GM23338 (cell line): ENCODE data around the gene DDX59. TPM values are rescaled to one million over a fixed set of nuclear protein-coding genes. Genes with fewer than 3 reads are reported as not detected.

Experiments
- ATAC-seq: fragments of 200-7000 bp; cut with Tn5 transposase; 3 replicates; pipeline ENCODE4 v1.9.1; 2020
- DNase-seq: peaks from one replicate; pipeline ENCODE4 v3.0.0-alpha.2; 2015; ENCODE audit warnings: low spot score
- H2AFZ ChIP-seq: fragments of 200-600 bp; sonication (generic); 2 replicates; pipeline ENCODE4 v1.8.0; 2016; ENCODE audit warnings: antibody characterized with exemption, mild to moderate bottlenecking, moderate library complexity
- H3F3A ChIP-seq: fragments of 200-600 bp; sonication (generic); replicated peaks from 2 replicates; pipeline ENCODE4 v1.8.0; 2017; ENCODE audit warnings: antibody characterized with exemption, mixed run types, low read depth
- H3K27ac ChIP-seq: fragments of 200-600 bp; sonication (generic); 2 replicates; pipeline ENCODE4 v1.6.1; 2016; ENCODE audit warnings: low read depth
- H3K27me3 ChIP-seq: fragments of 200-600 bp; sonication (generic); 2 replicates; pipeline ENCODE4 v1.8.0; 2016; ENCODE audit warnings: mild to moderate bottlenecking, mixed run types, moderate library complexity; ENCODE audit not compliant: insufficient read depth
- H3K36me3 ChIP-seq: fragments of 200-600 bp; sonication (generic); 2 replicates; pipeline ENCODE4 v1.8.0; 2016; ENCODE audit warnings: mild to moderate bottlenecking; ENCODE audit not compliant: insufficient read depth
- H3K4me1 ChIP-seq: fragments of 200-600 bp; sonication (generic); 2 replicates; pipeline ENCODE4 v1.8.0; 2016; ENCODE audit warnings: mild to moderate bottlenecking, moderate library complexity; ENCODE audit not compliant: insufficient read depth
- H3K4me2 ChIP-seq: fragments of 200-600 bp; sonication (generic); 2 replicates; pipeline ENCODE4 v1.7.1; 2017; ENCODE audit warnings: mixed run types
- H3K4me3 ChIP-seq: fragments of 200-600 bp; sonication (generic); 2 replicates; pipeline ENCODE4 v1.6.1; 2016; ENCODE audit warnings: mixed run types
- H3K79me2 ChIP-seq: fragments of 200-600 bp; sonication (generic); replicated peaks from 2 replicates; pipeline ENCODE4 v1.8.0; 2017; ENCODE audit warnings: mild to moderate bottlenecking; ENCODE audit not compliant: insufficient read depth
- H3K9me2 ChIP-seq: fragments of 200-600 bp; sonication (generic); 2 replicates; pipeline ENCODE4 v1.8.0; 2017; ENCODE audit not compliant: insufficient read depth
- H4K20me1 ChIP-seq: fragments of 200-600 bp; sonication (generic); replicated peaks from 2 replicates; pipeline ENCODE4 v1.8.0; 2017; ENCODE audit warnings: mild to moderate bottlenecking; ENCODE audit not compliant: insufficient read depth
- H3K27ac Mint-ChIP-seq: 2 replicates; pipeline ENCODE4 v1.8.0; 2020; ENCODE audit warnings: inconsistent platforms, mild to moderate bottlenecking, moderate library complexity, mixed read lengths
- H3K27me3 Mint-ChIP-seq: 3 replicates; pipeline ENCODE4 v1.8.0; 2022; ENCODE audit warnings: low read depth, mild to moderate bottlenecking, moderate library complexity, mixed read lengths, inconsistent platforms; ENCODE audit not compliant: insufficient read depth, poor library complexity
- H3K36me3 Mint-ChIP-seq: 3 replicates; pipeline ENCODE4 v1.8.0; 2021; ENCODE audit warnings: low read depth, mild to moderate bottlenecking, inconsistent platforms, moderate library complexity, mixed read lengths
- H3K4me1 Mint-ChIP-seq: 3 replicates; pipeline ENCODE4 v1.8.0; 2020; ENCODE audit warnings: mild to moderate bottlenecking, inconsistent platforms, mixed read lengths
- H3K4me3 Mint-ChIP-seq: 3 replicates; pipeline ENCODE4 v1.8.0; 2021; ENCODE audit warnings: moderate library complexity, mild to moderate bottlenecking, inconsistent platforms, mixed read lengths
- H3K9me3 Mint-ChIP-seq: 3 replicates; pipeline ENCODE4 v1.8.0; 2020; ENCODE audit warnings: moderate library complexity, mild to moderate bottlenecking, inconsistent platforms, mixed read lengths
- CTCF ChIP-seq, 2 experiments: fragments of 200-600 bp in 1 of 2; sonication (generic) in 1 of 2; conservative IDR thresholded peaks; 2 replicates each; pipeline versions ENCODE4 v1.5.1 to v1.6.1; 2016 to 2017; ENCODE audit warnings: antibody characterized with exemption in 2 of 2, low read depth in 2 of 2, mild to moderate bottlenecking in 2 of 2, moderate library complexity in 1 of 2
- EZH2 ChIP-seq: fragments of 200-600 bp; sonication (generic); IDR thresholded peaks from one replicate; pipeline ENCODE4 v1.8.0; 2017; ENCODE audit warnings: antibody characterized with exemption, mild to moderate bottlenecking, low read depth; ENCODE audit not compliant: unreplicated experiment
- EZH2phosphoT487 ChIP-seq: fragments of 200-600 bp; sonication (generic); IDR thresholded peaks from one replicate; pipeline ENCODE4 v1.8.1; 2018; ENCODE audit warnings: antibody characterized with exemption; ENCODE audit not compliant: unreplicated experiment
- NANOG ChIP-seq: IDR thresholded peaks from 2 replicates; pipeline ENCODE4 v1.6.1; 2016; ENCODE audit warnings: antibody characterized with exemption, borderline replicate concordance
- POLR2AphosphoS5 ChIP-seq: IDR thresholded peaks from 2 replicates; pipeline ENCODE4 v1.6.1; 2016; ENCODE audit warnings: antibody characterized with exemption, low read depth
- REST ChIP-seq: IDR thresholded peaks from one replicate; pipeline ENCODE4 v1.6.1; 2018; ENCODE audit warnings: antibody characterized with exemption; ENCODE audit not compliant: unreplicated experiment
- STAT1 ChIP-seq: IDR thresholded peaks from one replicate; pipeline ENCODE4 v1.6.1; 2016; ENCODE audit warnings: antibody characterized with exemption; ENCODE audit not compliant: unreplicated experiment
- ZNF114 ChIP-seq: fragments of 250-450 bp; sonication (Bioruptor Pico); IDR thresholded peaks from 2 replicates; pipeline ENCODE4 v1.5.0; 2020; ENCODE audit warnings: mild to moderate bottlenecking, moderate library complexity
- ZNF462 ChIP-seq: fragments of 250-450 bp; sonication (Bioruptor Pico); IDR thresholded peaks from 2 replicates; pipeline ENCODE4 v1.5.0; 2020; ENCODE audit warnings: mild to moderate bottlenecking, moderate library complexity
- polyA plus RNA-seq: library from polyadenylated mRNA; unstranded; fragments of >200 nt; fragmentation: Nextera tagmentation; extraction: Ambion mirVana; gene quantifications from 2 replicates; pipeline ENCODE4 v1.2.1, GENCODE V29; 2016
- total RNA-seq: library from RNA; depleted of rRNA; stranded (reverse); fragments of >200 nt; shearing (Covaris generic); gene quantifications from 2 replicates; pipeline ENCODE4 v1.2.3, GENCODE V29; 2014

DDX59 gene
- total and polyA plus RNA-seq, 2 experiments from 2014 or later: 14.7 to 15.7 TPM

- TF ChIP-seq REST (no peak), EZH2 (no peak), EZH2phosphoT487 (no peak), CTCF (conservative IDR thresholded peaks at IDR 0.05; ENCODE audit: low read depth in 2 of 2) (no peak), STAT1 (no peak), POLR2AphosphoS5 (no peak), NANOG (no peak), ZNF114 (CRISPR knock-in tag) (no peak)
Observed at GRCh38 chr1:200627575-200628222, 42.0 kb downstream of the DDX59 start (continued).

- H2AFZ ChIP-seq: peak overlapping the region; percentile 29; the same call in 1 of the 2 replicates
- no peaks in the 10 kb centered on the region for H3K27me3 ChIP-seq
- no peak overlapping the region for H3K4me2 ChIP-seq
- no peaks in the 10 kb centered on the region for H3K9me2 ChIP-seq
- no peaks in the 10 kb centered on the region; the same call in 1 of the 2 replicates for H3K4me1 ChIP-seq
- H3K36me3 ChIP-seq: no peaks in the 10 kb centered on the region
- DNase-seq (no peak), ATAC-seq (no peak)
- Mint-ChIP-seq H3K9me3 (no peaks in the 10 kb centered on the region; the same call in 2 of the 3 replicates), H3K4me1 (peaks cover 13% of the 10 kb centered on the region), H3K4me3 (no peak overlapping the region), H3K27ac (no peak overlapping the region), H3K27me3 (peaks cover 4% of the 10 kb centered on the region), H3K36me3 (no peaks in the 10 kb centered on the region)
- no peaks in the 10 kb centered on the region for H4K20me1 ChIP-seq
- H3K4me3 ChIP-seq: no peak overlapping the region
- no peak overlapping the region for H3K27ac ChIP-seq
- no peaks in the 10 kb centered on the region for H3K79me2 ChIP-seq
- H3F3A ChIP-seq: no peaks in the 10 kb centered on the region
- TF ChIP-seq STAT1: no peak
- no peak for TF ChIP-seq ZNF462 (CRISPR knock-in tag)
- no peak for TF ChIP-seq NANOG
Observed at GRCh38 chr1:200626853-200627534, 42.7 kb downstream of the DDX59 start.
